Measurements from ENCODE around the gene PIGC. TPM values are rescaled to one million over a fixed set of nuclear protein-coding genes. Genes with fewer than 3 reads are reported as not detected.

The PIGC gene
- total RNA-seq, 4 donors from 2014 or later: 19.0 to 24.5 (median 20.4) TPM

DNA sequence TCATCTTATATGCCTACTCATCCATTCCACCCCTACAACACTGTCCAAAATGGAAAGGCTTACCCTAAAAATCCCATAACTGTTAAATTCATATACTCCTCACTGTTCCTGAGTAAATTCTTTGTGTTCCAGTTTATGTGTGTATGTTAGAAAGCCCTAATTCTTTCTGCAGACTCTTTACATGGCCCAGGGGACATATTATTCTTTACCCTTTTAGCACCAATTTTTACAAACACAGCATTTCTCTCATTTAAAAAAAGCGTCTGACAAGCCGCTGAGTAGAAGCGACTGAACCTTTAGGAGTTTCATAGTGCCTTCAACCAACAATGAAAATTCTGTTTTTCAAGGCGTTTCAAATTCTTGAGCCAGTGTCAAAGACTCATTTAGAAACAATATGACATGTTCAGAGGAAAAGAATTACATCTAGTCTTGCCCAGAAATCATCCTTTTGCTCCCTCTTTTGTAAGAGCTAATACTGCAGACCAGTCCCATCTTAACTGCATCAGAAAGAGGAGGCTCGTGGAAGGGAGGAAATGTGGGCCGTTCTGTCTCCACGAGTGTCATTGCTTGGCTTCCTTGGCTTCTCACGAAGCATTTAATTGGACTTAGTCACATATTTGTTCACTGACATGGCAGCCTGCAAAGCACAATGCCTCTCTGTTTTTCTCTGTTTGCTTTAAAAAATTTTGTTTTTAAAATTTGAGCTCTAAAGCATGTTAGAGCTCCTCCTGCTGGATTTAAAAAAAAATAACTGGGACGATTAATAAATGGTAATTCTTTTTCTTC is 44.7 kb downstream of the PIGC start:
- H3K4me1 ChIP-seq: peaks cover 0 to 20% (median 6%) of the 10 kb centered on the region in 4 donors
- H3K9me3 ChIP-seq: no peaks in the 10 kb centered on the region
- H3K4me3 ChIP-seq: peak overlapping the region in 2 of 4 donors; percentile 11 to 17
- H3K36me3 ChIP-seq: no peaks in the 10 kb centered on the region
- peak in 1 of 3 donors; percentile 67 for DNase-seq
- TF ChIP-seq POLR2A (IDR thresholded peaks at IDR 0.05): no peak
- TF ChIP-seq, protein P1, sequence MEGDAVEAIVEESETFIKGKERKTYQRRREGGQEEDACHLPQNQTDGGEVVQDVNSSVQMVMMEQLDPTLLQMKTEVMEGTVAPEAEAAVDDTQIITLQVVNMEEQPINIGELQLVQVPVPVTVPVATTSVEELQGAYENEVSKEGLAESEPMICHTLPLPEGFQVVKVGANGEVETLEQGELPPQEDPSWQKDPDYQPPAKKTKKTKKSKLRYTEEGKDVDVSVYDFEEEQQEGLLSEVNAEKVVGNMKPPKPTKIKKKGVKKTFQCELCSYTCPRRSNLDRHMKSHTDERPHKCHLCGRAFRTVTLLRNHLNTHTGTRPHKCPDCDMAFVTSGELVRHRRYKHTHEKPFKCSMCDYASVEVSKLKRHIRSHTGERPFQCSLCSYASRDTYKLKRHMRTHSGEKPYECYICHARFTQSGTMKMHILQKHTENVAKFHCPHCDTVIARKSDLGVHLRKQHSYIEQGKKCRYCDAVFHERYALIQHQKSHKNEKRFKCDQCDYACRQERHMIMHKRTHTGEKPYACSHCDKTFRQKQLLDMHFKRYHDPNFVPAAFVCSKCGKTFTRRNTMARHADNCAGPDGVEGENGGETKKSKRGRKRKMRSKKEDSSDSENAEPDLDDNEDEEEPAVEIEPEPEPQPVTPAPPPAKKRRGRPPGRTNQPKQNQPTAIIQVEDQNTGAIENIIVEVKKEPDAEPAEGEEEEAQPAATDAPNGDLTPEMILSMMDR (IDR thresholded peaks at IDR 0.05): peak; percentile 48 to 84 (median 77)
- H3K27me3 ChIP-seq: no peaks in the 10 kb centered on the region
- H3K27ac ChIP-seq: peak overlapping the region; percentile 8 to 67 (median 57)

DNA sequence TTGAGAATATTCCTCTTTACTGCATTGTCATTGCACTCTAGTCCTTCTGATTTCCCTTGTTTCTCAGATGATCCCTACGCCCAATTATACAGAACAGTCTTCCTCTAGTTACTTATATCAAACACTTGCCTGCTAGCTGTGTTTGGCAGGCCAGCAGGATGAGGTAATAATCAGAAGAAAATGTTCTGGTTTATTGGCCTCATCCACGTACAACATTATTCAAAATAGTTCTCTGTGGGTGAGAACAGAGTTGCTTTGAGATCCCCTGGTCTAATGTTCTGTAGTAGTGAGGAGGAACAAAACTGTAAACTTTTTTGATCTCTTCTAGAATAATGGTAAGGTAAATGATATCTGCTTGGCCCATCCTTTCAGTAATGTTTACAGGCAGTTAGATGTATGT is 45.7 kb downstream of the PIGC start:
- peaks cover 0 to 23% (median 6%) of the 10 kb centered on the region in 4 donors for H3K4me1 ChIP-seq
- H3K36me3 ChIP-seq: no peaks in the 10 kb centered on the region
- H3K27ac ChIP-seq: peak overlapping the region; percentile 2 to 67 (median 57)
- no peak overlapping the region for H3K4me3 ChIP-seq
- DNase-seq: peak in 1 of 3 donors; percentile 28
- no peaks in the 10 kb centered on the region for H3K27me3 ChIP-seq
- H3K9me3 ChIP-seq: no peaks in the 10 kb centered on the region
- no peak for TF ChIP-seq POLR2A (IDR thresholded peaks at IDR 0.05)
- TF ChIP-seq, protein P1 (IDR thresholded peaks at IDR 0.05): no peak

DNA sequence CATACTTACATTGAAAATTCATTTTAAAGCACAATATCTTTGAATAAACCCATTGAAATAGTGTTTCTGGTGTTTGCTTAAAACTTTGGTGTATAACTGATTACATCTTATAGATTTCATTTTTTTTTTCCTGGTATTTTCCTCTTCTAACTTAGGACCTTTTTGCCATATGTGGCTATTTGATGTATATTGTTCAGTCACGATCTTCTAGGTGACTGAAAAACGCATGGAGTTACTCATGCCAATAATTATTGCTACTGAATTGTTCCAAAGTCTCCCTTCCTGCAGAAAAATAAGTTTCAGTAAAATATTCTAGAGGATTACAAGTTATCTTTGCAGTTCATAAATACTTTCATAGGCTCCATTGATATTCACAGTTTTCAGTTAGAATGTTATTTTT is 46.2 kb downstream of the PIGC start:
- DNase-seq: no peak
- Histone ChIP-seq H3K27ac (peak overlapping the region in 1 of 4 donors; percentile 67), H3K4me1 (peaks cover 0 to 23% (median 6%) of the 10 kb centered on the region in 4 donors)

DNA sequence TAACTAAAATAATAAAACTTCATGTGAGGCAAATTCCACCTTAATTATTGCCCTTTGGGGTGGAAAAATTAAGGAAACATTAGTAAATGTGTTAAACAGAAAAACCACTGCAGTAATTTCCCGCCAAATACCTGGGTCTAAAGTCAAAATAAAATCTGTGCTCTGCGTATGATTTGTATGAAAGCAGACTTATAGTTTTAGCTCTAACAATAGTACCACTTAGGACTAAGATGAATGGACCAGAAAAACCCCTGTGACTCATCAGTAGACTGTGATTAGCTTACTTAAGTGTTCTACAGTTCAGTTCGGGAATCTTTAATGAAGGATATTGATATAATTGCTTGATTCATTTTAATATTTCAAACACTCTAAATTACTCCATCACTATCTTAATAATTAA is 46.6 kb downstream of the PIGC start:
- Histone ChIP-seq H3K27ac (no peak overlapping the region), H3K27me3 (no peaks in the 10 kb centered on the region), H3K36me3 (no peaks in the 10 kb centered on the region), H3K4me1 (peaks cover 0 to 23% (median 6%) of the 10 kb centered on the region in 4 donors), H3K9me3 (no peaks in the 10 kb centered on the region), H3K4me3 (no peak overlapping the region)
- no peak for TF ChIP-seq POLR2A (IDR thresholded peaks at IDR 0.05)
- TF ChIP-seq, protein P1 (IDR thresholded peaks at IDR 0.05): no peak
- DNase-seq: no peak

More for the DNA sequence above, 46.2 kb downstream of the PIGC start:
- no peak overlapping the region for H3K4me3 ChIP-seq
- no peaks in the 10 kb centered on the region for H3K36me3 ChIP-seq
- H3K27me3 ChIP-seq: no peaks in the 10 kb centered on the region
- TF ChIP-seq POLR2A (IDR thresholded peaks at IDR 0.05): no peak
- TF ChIP-seq, protein P1 (IDR thresholded peaks at IDR 0.05): no peak
- no peaks in the 10 kb centered on the region for H3K9me3 ChIP-seq

DNA sequence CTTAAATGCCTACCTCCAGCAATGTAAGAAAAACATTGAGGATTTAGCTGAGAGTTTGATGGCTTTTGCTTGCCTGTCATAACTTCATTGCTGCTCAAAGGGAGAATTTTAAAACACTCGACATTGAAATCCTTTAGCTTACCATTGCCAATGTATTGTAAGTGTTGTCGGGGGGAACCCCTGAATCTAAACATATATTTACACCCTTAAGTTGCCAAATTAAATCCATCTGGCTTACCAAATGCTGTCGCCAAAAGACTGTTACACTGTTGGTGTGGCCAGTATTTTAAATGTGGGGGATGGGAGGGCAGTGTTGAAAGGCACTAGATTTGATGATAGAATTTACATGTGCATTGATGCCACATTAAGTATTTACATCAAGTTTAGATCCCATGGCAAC is 48.3 kb downstream of the PIGC start:
- TF ChIP-seq, protein P1 (IDR thresholded peaks at IDR 0.05): no peak
- no peak for TF ChIP-seq POLR2A (IDR thresholded peaks at IDR 0.05)
- no peak for DNase-seq
- Histone ChIP-seq H3K27ac (peak overlapping the region in 2 of 4 donors; percentile 77 to 80), H3K4me3 (no peak overlapping the region), H3K27me3 (no peaks in the 10 kb centered on the region), H3K9me3 (no peaks in the 10 kb centered on the region), H3K36me3 (no peaks in the 10 kb centered on the region), H3K4me1 (peaks cover 0 to 23% (median 6%) of the 10 kb centered on the region in 4 donors)
